Karpas-422 (cell line): Measurements from ENCODE around the gene SPO11. TPM values are rescaled to one million over a fixed set of nuclear protein-coding genes. Genes with fewer than 3 reads are reported as not detected.
"Not testable (repeated sequence)": the region's sequence is repeated elsewhere in the genome, so short reads cannot be mapped to it uniquely, and the experiment has no call there.

Source experiments
- DNase-seq: peaks from one replicate; pipeline ENCODE4 v3.0.0-alpha.2; 2015
- H2AFZ ChIP-seq: fragments of 200-600 bp; sonication (generic); 2 replicates; pipeline ENCODE4 v1.6.1; 2014; ENCODE audit warnings: antibody characterized with exemption, low read length, mixed read lengths
- H3K27ac ChIP-seq: fragments of 200-600 bp; sonication (generic); 2 replicates; pipeline ENCODE4 v1.5.1; 2014; ENCODE audit warnings: mild to moderate bottlenecking, low read length, moderate library complexity
- H3K27me3 ChIP-seq: fragments of 200-600 bp; sonication (generic); 2 replicates; pipeline ENCODE4 v1.6.1; 2014; ENCODE audit warnings: low read length, mixed read lengths
- H3K36me3 ChIP-seq: fragments of 200-600 bp; sonication (generic); 2 replicates; pipeline ENCODE4 v1.6.1; 2014; ENCODE audit warnings: low read length, mixed read lengths; ENCODE audit not compliant: insufficient read depth
- H3K4me1 ChIP-seq: fragments of 200-600 bp; sonication (generic); 2 replicates; pipeline ENCODE4 v1.6.1; 2014; ENCODE audit warnings: mild to moderate bottlenecking, low read length, mixed read lengths
- H3K4me2 ChIP-seq: fragments of 200-600 bp; sonication (generic); 2 replicates; pipeline ENCODE4 v1.6.1; 2014; ENCODE audit warnings: low read length, low read depth, mild to moderate bottlenecking; ENCODE audit not compliant: poor library complexity, severe bottlenecking
- H3K4me3 ChIP-seq: fragments of 200-600 bp; sonication (generic); 2 replicates; pipeline ENCODE4 v1.5.1; 2014; ENCODE audit warnings: mild to moderate bottlenecking, antibody characterized with exemption, low read length, mixed read lengths
- H3K79me2 ChIP-seq: fragments of 200-600 bp; sonication (generic); 2 replicates; pipeline ENCODE4 v1.6.1; 2014; ENCODE audit warnings: mild to moderate bottlenecking, low read length, mixed read lengths
- H3K9ac ChIP-seq: fragments of 200-600 bp; sonication (generic); 2 replicates; pipeline ENCODE4 v1.6.0; 2014; ENCODE audit warnings: low read length
- H3K9me2 ChIP-seq: fragments of 200-600 bp; sonication (generic), shearing (Covaris generic); replicated peaks from 2 replicates; pipeline ENCODE4 v1.6.0; 2014; ENCODE audit warnings: mild to moderate bottlenecking, low read length, moderate library complexity; ENCODE audit not compliant: insufficient read depth
- H3K9me3 ChIP-seq: fragments of 300-700, 200-600 bp; sonication (generic); 2 replicates; pipeline ENCODE4 v1.6.1; 2014; ENCODE audit warnings: low read length, mixed read lengths
- H4K20me1 ChIP-seq: fragments of 200-600 bp; sonication (generic); 2 replicates; pipeline ENCODE4 v1.6.1; 2014; ENCODE audit warnings: mild to moderate bottlenecking, antibody characterized with exemption, low read length, low read depth; ENCODE audit not compliant: insufficient read depth
- total RNA-seq: library from RNA; depleted of rRNA; stranded (reverse); fragments of >200 nt; shearing (Covaris generic); gene quantifications from 2 replicates; pipeline ENCODE4 v1.2.3, GENCODE V29; 2014; ENCODE audit warnings: low replicate concordance

The SPO11 gene
- total RNA-seq, 1 experiment from 2014 or later = not detected

- Histone ChIP-seq H3K4me1 (peaks cover 50% of the 10 kb centered on the region), H3K9ac (no peak overlapping the region), H2AFZ (no peak overlapping the region), H3K4me2 (no peak overlapping the region), H3K79me2 (no peaks in the 10 kb centered on the region), H3K9me2 (no peaks in the 10 kb centered on the region), H3K27me3 (no peaks in the 10 kb centered on the region), H3K36me3 (no peaks in the 10 kb centered on the region), H3K4me3 (no peak overlapping the region), H4K20me1 (no peaks in the 10 kb centered on the region), H3K27ac (no peak overlapping the region), H3K9me3 (no peaks in the 10 kb centered on the region)
- DNase-seq = peak; percentile 67
Observed at GRCh38 chr20:57332105-57333089, 2.8 kb downstream of the SPO11 start.

DNA sequence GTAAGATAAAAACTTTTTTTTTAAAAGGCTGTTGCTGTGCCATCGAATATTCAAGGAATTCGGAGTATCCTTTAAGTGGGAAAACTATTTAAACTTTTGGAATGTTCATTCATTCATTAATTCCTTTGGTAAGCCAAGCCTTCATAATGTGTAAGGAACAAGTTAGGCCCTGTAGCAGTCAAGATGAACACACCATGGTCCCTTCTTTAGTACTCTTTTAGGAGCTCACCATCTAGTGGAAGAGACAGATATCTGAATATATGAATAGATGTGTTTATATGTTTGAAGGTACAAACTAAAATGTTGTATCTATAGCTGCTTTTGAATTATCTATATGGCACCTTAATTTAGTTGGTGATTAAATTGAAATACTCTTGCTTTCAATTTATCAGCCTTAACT lies 5.8 kb downstream of the SPO11 start:
- Histone ChIP-seq H2AFZ (no peak overlapping the region), H3K36me3 (no peaks in the 10 kb centered on the region), H3K27ac (no peak overlapping the region), H3K9ac (no peak overlapping the region), H4K20me1 (no peaks in the 10 kb centered on the region), H3K4me3 (no peak overlapping the region), H3K4me1 (peaks cover 20% of the 10 kb centered on the region), H3K9me3 (no peaks in the 10 kb centered on the region), H3K9me2 (no peaks in the 10 kb centered on the region), H3K27me3 (no peaks in the 10 kb centered on the region), H3K79me2 (no peaks in the 10 kb centered on the region), H3K4me2 (no peak overlapping the region)
- peak; percentile 71 for DNase-seq

GRCh38 chr20:57341663-57342062 lies 12.1 kb downstream of the SPO11 start:
- no peak for DNase-seq
- Histone ChIP-seq H3K27ac (no peak overlapping the region), H3K9me3 (no peaks in the 10 kb centered on the region), H4K20me1 (no peaks in the 10 kb centered on the region), H2AFZ (no peak overlapping the region), H3K4me1 (no peaks in the 10 kb centered on the region; the same call in 1 of the 2 replicates), H3K4me2 (no peak overlapping the region), H3K9me2 (no peaks in the 10 kb centered on the region), H3K27me3 (no peaks in the 10 kb centered on the region), H3K36me3 (no peaks in the 10 kb centered on the region), H3K9ac (no peak overlapping the region), H3K4me3 (no peak overlapping the region), H3K79me2 (no peaks in the 10 kb centered on the region)

DNA sequence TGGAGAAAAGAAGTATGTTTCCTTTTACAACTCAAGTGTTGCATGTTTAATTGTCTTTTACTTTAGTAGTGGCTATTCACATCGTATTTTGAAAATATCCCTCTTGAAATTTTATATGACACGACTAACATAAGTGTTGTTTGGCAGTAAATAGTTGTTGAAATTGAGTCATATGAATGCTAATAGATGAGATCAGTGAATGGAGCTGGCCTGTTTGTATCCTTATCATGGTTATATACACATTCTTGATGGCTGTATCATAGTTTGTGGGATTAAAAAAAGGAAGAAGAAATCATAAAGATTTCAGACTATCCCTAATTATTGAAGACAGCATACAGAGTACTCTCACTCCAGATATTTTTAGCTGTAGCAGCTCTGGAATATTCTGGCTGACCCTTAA lies 13.2 kb downstream of the SPO11 start:
- Histone ChIP-seq H3K9me3 (no peaks in the 10 kb centered on the region), H3K79me2 (no peaks in the 10 kb centered on the region), H3K9me2 (no peaks in the 10 kb centered on the region), H3K4me2 (no peak overlapping the region), H3K27ac (no peak overlapping the region), H3K4me3 (no peak overlapping the region), H2AFZ (no peak overlapping the region), H3K27me3 (no peaks in the 10 kb centered on the region), H4K20me1 (no peaks in the 10 kb centered on the region), H3K36me3 (no peaks in the 10 kb centered on the region), H3K4me1 (no peaks in the 10 kb centered on the region), H3K9ac (no peak overlapping the region)
- no peak for DNase-seq

DNA sequence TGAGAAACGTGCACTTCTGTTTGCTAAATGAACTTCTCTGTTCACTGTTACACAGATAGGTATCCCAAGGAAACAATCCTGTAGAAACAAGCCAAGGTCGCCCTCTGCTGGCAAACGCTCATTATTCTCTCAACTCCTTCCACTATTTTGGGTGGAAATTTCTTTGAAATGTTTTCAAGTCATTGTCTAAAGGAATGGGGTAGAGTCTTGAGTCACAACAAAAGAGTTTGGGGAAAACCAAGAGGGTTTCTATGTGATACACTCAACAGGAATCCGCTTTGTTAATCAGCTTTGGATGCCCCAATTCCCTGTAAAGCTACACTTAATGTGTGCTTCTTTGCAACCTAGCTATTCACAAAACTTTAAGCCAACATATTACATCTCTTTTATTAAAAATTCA lies 16.9 kb downstream of the SPO11 start:
- Histone ChIP-seq H3K9ac (no peak overlapping the region), H3K27me3 (no peaks in the 10 kb centered on the region), H3K9me3 (no peaks in the 10 kb centered on the region), H3K36me3 (no peaks in the 10 kb centered on the region), H3K4me3 (no peak overlapping the region), H2AFZ (no peak overlapping the region), H3K4me2 (no peak overlapping the region), H3K79me2 (peaks cover 5% of the 10 kb centered on the region), H3K27ac (no peak overlapping the region), H4K20me1 (0 out of 2 replicates have a peak, but pooled peaks cover under 1% of the 10 kb centered on the region), H3K9me2 (no peaks in the 10 kb centered on the region), H3K4me1 (peaks cover 3% of the 10 kb centered on the region; the same call in 1 of the 2 replicates)
- peak; percentile 91 for DNase-seq

DNA sequence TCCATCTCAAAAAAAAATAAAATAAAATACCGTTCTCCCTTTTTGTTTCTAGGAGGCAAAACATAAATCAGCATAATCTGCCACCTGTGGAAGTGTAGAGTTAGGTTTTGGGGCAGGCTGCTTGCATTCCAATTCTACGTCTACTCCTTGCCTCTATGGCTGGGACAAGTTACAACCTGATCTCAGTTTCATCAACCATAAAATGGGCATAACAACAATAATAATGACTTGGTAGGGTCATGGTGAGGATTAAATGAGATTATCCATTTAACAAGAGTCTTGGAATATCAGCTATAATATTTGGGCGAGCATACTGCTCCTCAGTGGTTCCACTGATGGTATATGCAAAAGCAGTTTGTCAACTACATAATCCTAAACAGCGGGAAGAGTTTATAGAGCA lies 17.8 kb downstream of the SPO11 start:
- Histone ChIP-seq H4K20me1 (peaks cover 9% of the 10 kb centered on the region; the same call in 1 of the 2 replicates), H3K27me3 (no peaks in the 10 kb centered on the region), H3K4me3 (no peak overlapping the region), H3K4me2 (no peak overlapping the region), H3K4me1 (peaks cover 10% of the 10 kb centered on the region), H3K9me2 (no peaks in the 10 kb centered on the region), H3K9me3 (no peaks in the 10 kb centered on the region), H3K36me3 (peaks cover under 1% of the 10 kb centered on the region; the same call in 1 of the 2 replicates), H3K27ac (no peak overlapping the region), H2AFZ (no peak overlapping the region), H3K9ac (no peak overlapping the region), H3K79me2 (peaks cover 14% of the 10 kb centered on the region)
- no peak for DNase-seq

- H3K9ac ChIP-seq, H3K9me2 ChIP-seq, H3K4me2 ChIP-seq, H3K4me3 ChIP-seq, H2AFZ ChIP-seq, H3K27ac ChIP-seq, H3K27me3 ChIP-seq, H3K9me3 ChIP-seq, DNase-seq: not testable (repeated sequence)
- Histone ChIP-seq H3K36me3 (peaks cover 10% of the 10 kb centered on the region; the same call in 1 of the 2 replicates), H3K4me1 (peaks cover 19% of the 10 kb centered on the region), H4K20me1 (peaks cover 19% of the 10 kb centered on the region), H3K79me2 (peaks cover 24% of the 10 kb centered on the region)
Observed at GRCh38 chr20:57348200-57348921, 18.8 kb downstream of the SPO11 start.
